Kidney (tissue), 14 donors: ENCODE measurements around the gene CFAP92. TPM values are rescaled to one million over a fixed set of nuclear protein-coding genes. Genes with fewer than 3 reads are reported as not detected.

Source experiments
- DNase-seq, 5 donors: peaks; one replicate each; pipeline ENCODE4 v3.0.0-alpha.2; 2013 to 2020
- FAIRE-seq: peaks from 2 replicates; lab custom pipeline; 2012; peaks lifted over from hg19 to GRCh38; lab: Jason Lieb, UNC
- H3K27ac ChIP-seq, 2 donors: one replicate each; pipeline ENCODE4 v1.7.0; 2013; ENCODE audit warnings: low read depth in 2 of 2, low read length in 2 of 2, inconsistent platforms in 1 of 2
- H3K27me3 ChIP-seq: one replicate; pipeline ENCODE4 v1.7.1; 2013; ENCODE audit warnings: low read length, inconsistent platforms; ENCODE audit not compliant: control insufficient read depth, insufficient read depth
- H3K36me3 ChIP-seq, 3 donors: one replicate each; pipeline versions ENCODE4 v1.7.0 to v1.7.1; 2013; ENCODE audit warnings: low read length in 3 of 3, control low read depth in 1 of 3, inconsistent platforms in 1 of 3; ENCODE audit not compliant: insufficient read depth in 3 of 3, control insufficient read depth in 2 of 3
- H3K4me1 ChIP-seq, 3 donors: one replicate each; pipeline versions ENCODE4 v1.7.0 to v1.7.1; 2013; ENCODE audit warnings: low read length in 3 of 3, inconsistent platforms in 1 of 3, low read depth in 1 of 3; ENCODE audit not compliant: control insufficient read depth in 2 of 3, insufficient read depth in 2 of 3
- H3K4me3 ChIP-seq, 3 donors: one replicate each; pipeline versions ENCODE4 v1.7.0 to v1.8.1; 2013; ENCODE audit warnings: low read length in 3 of 3, control low read depth in 1 of 3, inconsistent platforms in 1 of 3
- H3K9ac ChIP-seq, 3 donors: one replicate each; pipeline versions ENCODE4 v1.7.0 to v1.7.1; 2013; ENCODE audit warnings: low read length in 3 of 3, control low read depth in 1 of 3, inconsistent platforms in 1 of 3
- H3K9me3 ChIP-seq, 3 donors: one replicate each; pipeline versions ENCODE4 v1.7.0 to v1.7.1; 2013; ENCODE audit warnings: low read length in 3 of 3, control low read depth in 1 of 3, inconsistent platforms in 1 of 3; ENCODE audit not compliant: control insufficient read depth in 2 of 3, insufficient read depth in 1 of 3
- CTCF ChIP-seq: IDR thresholded peaks from 3 replicates; pipeline ENCODE4 v1.5.1; 2012; ENCODE audit warnings: mild to moderate bottlenecking, moderate library complexity, borderline replicate concordance; ENCODE audit not compliant: insufficient read depth; ENCODE audit errors: extremely low read depth
- intact Hi-C: fragments of 100-400 bp; cut with DNase I; formaldehyde crosslinking; loops from one replicate; pipeline ENCODE4 v1.11.1; 2022
- polyA plus RNA-seq: library from polyadenylated mRNA; stranded (reverse); fragments of 350-450 nt; fragmentation: Illumina TruSeq; extraction: RNeasy Lipid Tissue Mini Kit (QIAGEN cat#74804); gene quantifications from one replicate; pipeline ENCODE4 v1.2.3, GENCODE V29; 2014; ENCODE audit warnings: low read depth, low replicate concordance; ENCODE audit not compliant: insufficient read depth
- total RNA-seq: library from RNA; stranded (reverse); fragmentation: NEBNext Ultra II Directional; extraction: Animal tissue kit (Norgen Biotek cat#: 25700); gene quantifications from one replicate; pipeline ENCODE4 v1.2.1, GENCODE V29; 2021
- donor health status: control.
- donor health status: control.
- donor health status: control.
- donor health status: control.
- donor health status: control.
- donor health status: DM: yes; HTN: yes; CAD: no.
- donor health status: Normal renal cell carcinoma (clear cell type).

CFAP92 gene
- total and polyA plus RNA-seq, 2 donors from 2014 or later, result 0.56 to 0.60 TPM

GRCh38 chr3:129005526-129006303, 11.8 kb upstream of the CFAP92 start:
- Histone ChIP-seq H3K27ac (no peak overlapping the region), H3K4me1 (peaks cover 0 to 23% (median 0%) of the 10 kb centered on the region in 3 donors), H3K4me3 (no peak overlapping the region), H3K36me3 (no peaks in the 10 kb centered on the region), H3K9me3 (no peaks in the 10 kb centered on the region), H3K27me3 (peaks cover 17% of the 10 kb centered on the region), H3K9ac (no peak overlapping the region)
- FAIRE-seq (no peak), DNase-seq (peak in 3 of 5 donors; percentile 39 to 82 (median 81))
- TF ChIP-seq CTCF, result no peak
- intact Hi-C loops, result no loop called here

GRCh38 chr3:129004639-129005295, 10.9 kb upstream of the CFAP92 start:
- FAIRE-seq (no peak), DNase-seq (no peak)
- H3K4me3 ChIP-seq, result no peak overlapping the region

GRCh38 chr3:129003578-129004112, 9.8 kb upstream of the CFAP92 start:
- Histone ChIP-seq H3K9ac (no peak overlapping the region), H3K27me3 (peaks cover 25% of the 10 kb centered on the region), H3K27ac (no peak overlapping the region), H3K36me3 (no peaks in the 10 kb centered on the region), H3K4me1 (peaks cover 0 to 26% (median 0%) of the 10 kb centered on the region in 3 donors), H3K4me3 (peak overlapping the region in 1 of 3 donors; percentile 51), H3K9me3 (no peaks in the 10 kb centered on the region)
- TF ChIP-seq CTCF, result peak; percentile 28
- FAIRE-seq, result no peak
- intact Hi-C loops, result no loop called here
- peak in 4 of 5 donors; percentile 64 to 79 (median 71) for DNase-seq

More at GRCh38 chr3:129004639-129005295, 10.9 kb upstream of the CFAP92 start:
- H3K4me1 ChIP-seq, result peaks cover 0 to 26% (median 0%) of the 10 kb centered on the region in 3 donors
- peaks cover 24% of the 10 kb centered on the region for H3K27me3 ChIP-seq
- H3K9me3 ChIP-seq, result no peaks in the 10 kb centered on the region
- H3K27ac ChIP-seq, result peak overlapping the region in 1 of 2 donors; percentile 2
- intact Hi-C loops, result no loop called here
- no peaks in the 10 kb centered on the region for H3K36me3 ChIP-seq
- no peak for TF ChIP-seq CTCF
- no peak overlapping the region for H3K9ac ChIP-seq
